ENCODE results near the gene FANCD2.
"Not testable (repeated sequence)": the region's sequence is repeated elsewhere in the genome, so short reads cannot be mapped to it uniquely, and the experiment has no call there.

The FANCD2 gene

GRCh38 chr3:10106919-10107318 lies 80.7 kb downstream of the FANCD2 start:
- H3K4me1 Mint-ChIP-seq, result no peaks in the 10 kb centered on the region
- peaks cover 1% of the 10 kb centered on the region for H3K36me3 Mint-ChIP-seq
- H3K27ac Mint-ChIP-seq, result no peak overlapping the region
- no peaks in the 10 kb centered on the region for H3K27me3 Mint-ChIP-seq
- no peak overlapping the region for H3K4me3 Mint-ChIP-seq
- DNase-seq, result no peak
- CTCF ChIA-PET, result no interaction called here
- no peaks in the 10 kb centered on the region for H3K9me3 Mint-ChIP-seq

GRCh38 chr3:10108091-10108490 lies 81.9 kb downstream of the FANCD2 start, which contains the start of gene FANCD2OS:
FANCD2OS (minus strand) TSS chr3:10108255; CDS start chr3:10104774, 3,481 bp downstream.
- no peak within 1 kb of the TSS for H3K27ac Mint-ChIP-seq
- no peaks in the 10 kb centered on the region for H3K4me1 Mint-ChIP-seq
- no peaks in the 10 kb centered on the region for H3K36me3 Mint-ChIP-seq
- no peaks in the 10 kb centered on the region for H3K27me3 Mint-ChIP-seq
- no peaks in the 10 kb centered on the region for H3K9me3 Mint-ChIP-seq
- H3K4me3 Mint-ChIP-seq, result no peak within 1 kb of the TSS
- CTCF ChIA-PET, result interaction anchor here (1.4 kb wide), 1 partner anchor 156 kb away, joined by 3 read pairs; no protein-coding TSS in a partner anchor
- no peak for DNase-seq

GRCh38 chr3:10115326-10116137 lies 89.3 kb downstream of the FANCD2 start, which contains the start of gene BRK1:
BRK1 (plus strand) TSS chr3:10115675; CDS start chr3:10115702, 27 bp downstream.
- peaks cover 43% of the 10 kb centered on the region for H3K4me1 Mint-ChIP-seq
- peak; percentile 96 for DNase-seq
- peaks cover 17% of the 10 kb centered on the region for H3K36me3 Mint-ChIP-seq
- H3K27me3 Mint-ChIP-seq, result no peaks in the 10 kb centered on the region
- H3K4me3 Mint-ChIP-seq, result peak within 1 kb of the TSS; percentile 99
- no peaks in the 10 kb centered on the region for H3K9me3 Mint-ChIP-seq
- CTCF ChIA-PET, result interaction anchor here (0.6 to 2.7 kb wide), 3 partner anchors 133 to 148 kb away, joined by 3 to 8 read pairs (median 4); partner anchors contain the start of gene TATDN2
- H3K27ac Mint-ChIP-seq, result peak within 1 kb of the TSS; percentile 97

DNA sequence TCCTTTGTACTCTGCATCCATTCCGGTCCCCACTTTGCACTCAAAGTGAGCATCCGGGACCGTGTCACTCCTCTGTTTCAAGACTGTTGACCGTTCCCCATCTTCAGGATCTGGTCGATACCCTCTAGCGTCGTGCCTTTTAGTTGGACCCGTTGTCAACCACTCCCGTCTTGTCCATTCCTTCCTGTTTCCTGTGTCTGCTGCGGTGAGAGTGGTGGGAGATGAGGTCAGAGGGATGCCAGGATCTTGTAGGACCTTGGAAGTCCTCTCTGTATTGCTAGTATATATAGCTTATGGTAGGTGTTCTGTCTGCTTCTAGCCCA lies 89.9 kb downstream of the FANCD2 start:
- Mint-ChIP-seq H3K36me3 (peaks cover 22% of the 10 kb centered on the region), H3K27me3 (no peaks in the 10 kb centered on the region), H3K4me3 (peak overlapping the region; percentile 99), H3K9me3 (no peaks in the 10 kb centered on the region), H3K4me1 (peaks cover 45% of the 10 kb centered on the region), H3K27ac (peak overlapping the region; percentile 97)
- DNase-seq, result no peak
- CTCF ChIA-PET, result interaction anchor here (1.7 to 2.7 kb wide), 2 partner anchors 132 to 148 kb away, joined by 4 to 8 read pairs; partner anchors contain the start of gene TATDN2

- no peak for DNase-seq
- H3K9me3 Mint-ChIP-seq, result no peaks in the 10 kb centered on the region
- H3K27ac Mint-ChIP-seq, result no peak overlapping the region
- peaks cover 25% of the 10 kb centered on the region for H3K36me3 Mint-ChIP-seq
- H3K4me1 Mint-ChIP-seq, result peaks cover 45% of the 10 kb centered on the region
- CTCF ChIA-PET, result interaction anchor here (1.1 to 2.7 kb wide), 3 partner anchors 132 to 205 kb away, joined by 3 to 8 read pairs (median 4); partner anchors contain the start of gene TATDN2
- no peaks in the 10 kb centered on the region for H3K27me3 Mint-ChIP-seq
- H3K4me3 Mint-ChIP-seq, result peak overlapping the region; percentile 99
These were observed 90.7 kb downstream of the FANCD2 start for GRCh38 chr3:10116928-10117327.

DNA sequence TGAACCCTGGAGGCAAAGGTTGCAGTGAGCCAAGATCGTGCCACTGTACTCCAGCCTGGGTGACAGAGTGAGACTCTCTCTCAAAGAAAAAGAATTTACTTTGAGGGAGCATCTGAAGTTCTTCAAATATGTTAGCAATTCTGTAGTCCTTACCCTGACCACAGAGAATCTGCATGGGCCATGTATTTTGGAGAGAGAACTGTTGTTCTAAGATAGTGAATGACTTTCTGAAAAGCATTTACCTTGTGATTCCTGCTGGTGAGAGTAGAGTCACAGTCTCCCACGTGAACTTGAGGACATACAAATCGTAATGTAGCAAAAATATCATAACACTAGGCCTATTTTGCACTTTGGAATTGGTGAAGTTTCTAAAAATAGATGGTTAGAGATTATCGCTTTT lies 93.1 kb downstream of the FANCD2 start:
- CTCF ChIA-PET, result no interaction called here
- H3K4me1 Mint-ChIP-seq, result peaks cover 50% of the 10 kb centered on the region
- H3K4me3 Mint-ChIP-seq, result no peak overlapping the region
- H3K27ac Mint-ChIP-seq, result no peak overlapping the region
- no peak for DNase-seq
- peaks cover 34% of the 10 kb centered on the region for H3K36me3 Mint-ChIP-seq
- no peaks in the 10 kb centered on the region for H3K9me3 Mint-ChIP-seq
- no peaks in the 10 kb centered on the region for H3K27me3 Mint-ChIP-seq

GRCh38 chr3:10121064-10121463 lies 94.8 kb downstream of the FANCD2 start:
- CTCF ChIA-PET, result interaction anchor here (1.0 kb wide), 1 partner anchor 202 kb away, joined by 3 read pairs; no protein-coding TSS in a partner anchor
- DNase-seq, result no peak
- peaks cover 42% of the 10 kb centered on the region for H3K36me3 Mint-ChIP-seq
- peaks cover 43% of the 10 kb centered on the region for H3K4me1 Mint-ChIP-seq
- no peak overlapping the region for H3K27ac Mint-ChIP-seq
- H3K4me3 Mint-ChIP-seq, result no peak overlapping the region
- H3K9me3 Mint-ChIP-seq, result no peaks in the 10 kb centered on the region
- H3K27me3 Mint-ChIP-seq, result no peaks in the 10 kb centered on the region

GRCh38 chr3:10122724-10123123 lies 96.5 kb downstream of the FANCD2 start:
- no peaks in the 10 kb centered on the region for H3K9me3 Mint-ChIP-seq
- H3K27ac Mint-ChIP-seq, result no peak overlapping the region
- H3K36me3 Mint-ChIP-seq, result peaks cover 52% of the 10 kb centered on the region
- DNase-seq, result no peak
- H3K27me3 Mint-ChIP-seq, result no peaks in the 10 kb centered on the region
- CTCF ChIA-PET, result interaction anchor here (1.5 kb wide), 1 partner anchor 101 kb away, joined by 4 read pairs; no protein-coding TSS in a partner anchor
- no peak overlapping the region for H3K4me3 Mint-ChIP-seq
- H3K4me1 Mint-ChIP-seq, result peaks cover 30% of the 10 kb centered on the region

DNA sequence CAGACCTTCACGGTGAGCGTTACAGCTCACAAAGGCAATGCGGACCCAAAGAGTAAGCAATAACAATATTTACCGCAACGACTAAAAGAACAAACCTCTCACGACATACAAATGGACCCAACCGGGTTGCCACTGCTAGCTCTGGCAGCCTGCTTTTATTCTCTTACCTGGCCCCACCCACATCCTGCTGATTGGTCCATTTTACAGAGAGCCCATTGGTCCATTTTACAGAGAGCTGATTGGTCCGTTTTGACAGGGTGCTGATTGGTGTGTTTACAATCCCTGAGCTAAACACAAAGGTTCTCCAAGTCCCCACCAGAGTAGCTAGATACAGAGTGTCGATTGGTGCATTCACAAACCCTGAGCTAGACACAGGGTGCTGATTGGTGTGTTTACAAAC lies 109.6 kb downstream of the FANCD2 start:
- not testable (repeated sequence) for H3K27me3 Mint-ChIP-seq, H3K9me3 Mint-ChIP-seq, H3K4me3 Mint-ChIP-seq, H3K36me3 Mint-ChIP-seq, H3K27ac Mint-ChIP-seq
- DNase-seq, result peak; percentile 24
- CTCF ChIA-PET, result interaction anchor here (1.5 kb wide), 1 partner anchor 88 kb away, joined by 4 read pairs; no protein-coding TSS in a partner anchor
- H3K4me1 Mint-ChIP-seq, result peaks cover 17% of the 10 kb centered on the region

DNA sequence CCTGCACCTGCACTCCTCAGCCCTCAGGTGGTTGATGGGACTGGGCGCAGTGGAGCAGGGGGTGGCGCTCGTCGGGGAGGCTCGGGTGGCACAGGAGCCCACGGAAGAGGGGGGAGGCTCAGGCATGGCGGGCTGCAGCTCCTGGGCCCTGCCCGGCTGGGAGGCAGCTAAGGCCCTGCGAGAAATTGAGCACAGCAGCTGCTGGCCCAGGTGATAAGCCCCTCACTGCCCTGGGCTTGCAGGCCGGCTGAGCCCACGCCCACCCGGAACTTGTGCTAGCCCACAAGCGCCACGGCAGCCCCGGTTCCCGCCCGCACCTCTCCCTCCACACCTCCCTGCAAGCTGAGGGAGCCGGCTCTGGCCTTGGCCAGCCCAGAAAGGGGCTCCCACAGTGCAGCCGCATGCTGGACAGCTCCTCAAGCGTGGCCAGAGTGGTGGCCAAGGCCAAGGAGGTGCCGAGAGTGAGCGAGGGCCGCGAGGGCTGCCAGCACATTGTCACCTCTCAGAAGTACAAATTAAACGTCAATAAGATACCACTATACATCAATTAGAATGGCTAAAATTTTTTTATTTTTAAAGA lies 110.3 kb downstream of the FANCD2 start:
- CTCF ChIA-PET, result no interaction called here
- no peaks in the 10 kb centered on the region for H3K36me3 Mint-ChIP-seq
- H3K4me3 Mint-ChIP-seq, result no peak overlapping the region
- H3K27me3 Mint-ChIP-seq, result peaks cover under 1% of the 10 kb centered on the region
- DNase-seq, result no peak
- no peaks in the 10 kb centered on the region for H3K9me3 Mint-ChIP-seq
- no peak overlapping the region for H3K27ac Mint-ChIP-seq
- peaks cover 22% of the 10 kb centered on the region for H3K4me1 Mint-ChIP-seq

- no peak for DNase-seq
- H3K27ac Mint-ChIP-seq, result no peak overlapping the region
- no peaks in the 10 kb centered on the region for H3K36me3 Mint-ChIP-seq
- CTCF ChIA-PET, result no interaction called here
- peaks cover 3% of the 10 kb centered on the region for H3K27me3 Mint-ChIP-seq
- H3K9me3 Mint-ChIP-seq, result no peaks in the 10 kb centered on the region
- no peak overlapping the region for H3K4me3 Mint-ChIP-seq
- H3K4me1 Mint-ChIP-seq, result peaks cover 22% of the 10 kb centered on the region
These were observed 110.9 kb downstream of the FANCD2 start for GRCh38 chr3:10137178-10137577.

DNA sequence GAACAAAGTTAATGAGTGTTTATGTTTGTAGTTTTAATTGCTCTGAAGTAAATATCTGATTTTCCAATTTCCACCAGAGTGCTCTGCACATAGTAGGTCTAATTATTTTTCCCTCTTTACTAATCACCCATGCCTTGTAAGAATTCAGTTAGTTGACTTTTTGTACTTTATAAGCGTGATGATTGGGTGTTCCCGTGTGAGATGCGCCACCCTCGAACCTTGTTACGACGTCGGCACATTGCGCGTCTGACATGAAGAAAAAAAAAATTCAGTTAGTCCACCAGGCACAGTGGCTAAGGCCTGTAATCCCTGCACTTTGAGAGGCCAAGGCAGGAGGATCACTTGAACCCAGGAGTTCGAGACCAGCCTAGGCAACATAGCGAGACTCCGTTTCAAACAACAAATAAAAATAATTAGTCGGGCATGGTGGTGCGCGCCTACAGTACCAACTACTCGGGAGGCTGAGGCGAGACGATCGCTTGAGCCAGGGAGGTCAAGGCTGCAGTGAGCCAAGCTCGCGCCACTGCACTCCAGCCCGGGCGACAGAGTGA lies 114.8 kb downstream of the FANCD2 start:
- DNase-seq, result no peak
- peak overlapping the region; percentile 83 for H3K4me3 Mint-ChIP-seq
- H3K27me3 Mint-ChIP-seq, result peaks cover 3% of the 10 kb centered on the region
- no peaks in the 10 kb centered on the region for H3K9me3 Mint-ChIP-seq
- H3K36me3 Mint-ChIP-seq, result peaks cover 16% of the 10 kb centered on the region
- CTCF ChIA-PET, result no interaction called here
- peaks cover 37% of the 10 kb centered on the region for H3K4me1 Mint-ChIP-seq
- peak overlapping the region; percentile 97 for H3K27ac Mint-ChIP-seq

DNA sequence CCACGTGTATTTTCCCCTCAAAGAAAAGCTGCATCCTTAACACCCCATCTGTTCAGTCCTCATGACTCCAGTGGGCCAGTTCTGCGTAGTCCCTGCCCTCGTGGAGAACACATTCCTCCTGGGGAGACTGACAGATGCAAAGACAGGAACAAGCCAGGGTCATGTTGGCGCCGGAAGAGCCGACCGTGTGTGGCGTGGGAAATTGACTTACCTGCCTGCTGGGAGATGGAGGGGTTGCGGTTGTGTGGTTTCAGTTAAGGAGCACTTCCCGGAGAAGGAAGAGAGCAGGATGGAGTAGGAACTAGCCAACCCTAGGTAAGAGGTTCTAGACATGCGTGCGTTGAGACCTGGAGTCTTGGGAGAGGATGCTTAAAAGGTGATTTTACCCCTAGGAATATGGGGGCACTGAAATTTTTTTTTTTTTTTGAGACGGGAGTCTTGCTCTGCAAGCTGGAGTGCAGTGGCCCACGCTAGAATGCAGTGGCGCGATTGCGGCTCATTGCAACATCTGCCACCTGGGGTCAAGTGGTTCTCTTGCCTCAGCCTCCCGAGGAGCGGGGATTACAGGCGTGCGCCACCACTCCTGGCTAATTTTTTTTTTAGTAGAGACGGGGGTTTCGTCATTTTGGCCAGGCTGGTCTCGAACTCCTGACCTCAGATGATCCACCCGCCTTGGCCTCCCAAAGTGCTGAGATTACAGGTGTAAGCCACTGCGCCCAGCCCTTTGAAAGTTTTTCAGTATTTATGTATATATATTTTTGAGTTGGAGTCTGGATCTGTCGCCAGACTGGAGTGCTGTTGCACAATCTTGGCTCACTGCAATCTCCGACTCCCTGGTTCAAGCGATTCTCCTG lies 116.7 kb downstream of the FANCD2 start:
- Mint-ChIP-seq H3K4me3 (peak overlapping the region; percentile 83), H3K4me1 (peaks cover 45% of the 10 kb centered on the region), H3K36me3 (peaks cover 23% of the 10 kb centered on the region), H3K27me3 (peaks cover 3% of the 10 kb centered on the region), H3K9me3 (no peaks in the 10 kb centered on the region), H3K27ac (peak overlapping the region; percentile 97)
- CTCF ChIA-PET, result interaction anchor here (1.2 kb wide), 1 partner anchor 121 kb away, joined by 4 read pairs; no protein-coding TSS in a partner anchor
- DNase-seq, result peak; percentile 39

Data from activated naive CD4-positive, alpha-beta T cell treated with anti-CD3 and anti-CD28 coated beads, Interleukin-2, amount 10 ng/mL, durations not matched to agents 7 days and 5 days (primary cell).